ENCODE results near the gene NR2F6.

DNA sequence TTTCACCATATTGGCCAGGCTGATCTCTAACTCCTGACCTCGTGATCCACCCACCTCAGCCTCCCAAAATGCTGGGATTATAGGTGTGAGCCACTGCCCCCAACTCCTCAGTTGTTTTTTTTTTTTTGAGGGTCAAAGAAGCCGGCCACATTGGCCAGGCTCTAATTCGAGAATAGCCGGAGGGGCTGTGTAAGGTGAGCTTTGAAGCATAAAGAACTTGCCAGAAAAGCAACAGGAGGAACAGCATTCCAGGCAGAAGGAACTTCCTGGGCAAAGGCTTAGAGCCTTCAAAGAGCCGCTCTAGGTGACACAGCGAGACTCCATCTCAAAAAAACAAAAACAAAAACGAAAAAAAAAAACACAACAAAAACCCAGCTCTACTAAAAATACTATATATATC lies 20.3 kb upstream of the NR2F6 start:
- TF ChIP-seq, protein P1, sequence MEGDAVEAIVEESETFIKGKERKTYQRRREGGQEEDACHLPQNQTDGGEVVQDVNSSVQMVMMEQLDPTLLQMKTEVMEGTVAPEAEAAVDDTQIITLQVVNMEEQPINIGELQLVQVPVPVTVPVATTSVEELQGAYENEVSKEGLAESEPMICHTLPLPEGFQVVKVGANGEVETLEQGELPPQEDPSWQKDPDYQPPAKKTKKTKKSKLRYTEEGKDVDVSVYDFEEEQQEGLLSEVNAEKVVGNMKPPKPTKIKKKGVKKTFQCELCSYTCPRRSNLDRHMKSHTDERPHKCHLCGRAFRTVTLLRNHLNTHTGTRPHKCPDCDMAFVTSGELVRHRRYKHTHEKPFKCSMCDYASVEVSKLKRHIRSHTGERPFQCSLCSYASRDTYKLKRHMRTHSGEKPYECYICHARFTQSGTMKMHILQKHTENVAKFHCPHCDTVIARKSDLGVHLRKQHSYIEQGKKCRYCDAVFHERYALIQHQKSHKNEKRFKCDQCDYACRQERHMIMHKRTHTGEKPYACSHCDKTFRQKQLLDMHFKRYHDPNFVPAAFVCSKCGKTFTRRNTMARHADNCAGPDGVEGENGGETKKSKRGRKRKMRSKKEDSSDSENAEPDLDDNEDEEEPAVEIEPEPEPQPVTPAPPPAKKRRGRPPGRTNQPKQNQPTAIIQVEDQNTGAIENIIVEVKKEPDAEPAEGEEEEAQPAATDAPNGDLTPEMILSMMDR (IDR thresholded peaks at IDR 0.05), result no peak
- TF ChIP-seq POLR2A (IDR thresholded peaks at IDR 0.05; ENCODE audit: low read length) (no peak), RCOR1 (IDR thresholded peaks at IDR 0.05; ENCODE audit: low read depth, low read length) (no peak), MAFK (IDR thresholded peaks at IDR 0.05; ENCODE audit: partially characterized antibody) (no peak), RFX5 (IDR thresholded peaks at IDR 0.05) (no peak), CEBPB (IDR thresholded peaks at IDR 0.05) (no peak), ESRRA (IDR thresholded peaks at IDR 0.05; ENCODE audit: borderline replicate concordance, low read length) (no peak)
- TF ChIP-seq, protein P2, sequence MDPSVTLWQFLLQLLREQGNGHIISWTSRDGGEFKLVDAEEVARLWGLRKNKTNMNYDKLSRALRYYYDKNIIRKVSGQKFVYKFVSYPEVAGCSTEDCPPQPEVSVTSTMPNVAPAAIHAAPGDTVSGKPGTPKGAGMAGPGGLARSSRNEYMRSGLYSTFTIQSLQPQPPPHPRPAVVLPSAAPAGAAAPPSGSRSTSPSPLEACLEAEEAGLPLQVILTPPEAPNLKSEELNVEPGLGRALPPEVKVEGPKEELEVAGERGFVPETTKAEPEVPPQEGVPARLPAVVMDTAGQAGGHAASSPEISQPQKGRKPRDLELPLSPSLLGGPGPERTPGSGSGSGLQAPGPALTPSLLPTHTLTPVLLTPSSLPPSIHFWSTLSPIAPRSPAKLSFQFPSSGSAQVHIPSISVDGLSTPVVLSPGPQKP (IDR thresholded peaks at IDR 0.05; ENCODE audit: low read depth, low read length), result no peak

All from A549 (cell line).